ENCODE measurements around the gene GLS2.
A peak's percentile ranks its signal among the peaks of the same experiment; 100 is the strongest.
"Not testable (repeated sequence)": the region's sequence is repeated elsewhere in the genome, so short reads cannot be mapped to it uniquely, and the experiment has no call there.

GLS2 gene

DNA sequence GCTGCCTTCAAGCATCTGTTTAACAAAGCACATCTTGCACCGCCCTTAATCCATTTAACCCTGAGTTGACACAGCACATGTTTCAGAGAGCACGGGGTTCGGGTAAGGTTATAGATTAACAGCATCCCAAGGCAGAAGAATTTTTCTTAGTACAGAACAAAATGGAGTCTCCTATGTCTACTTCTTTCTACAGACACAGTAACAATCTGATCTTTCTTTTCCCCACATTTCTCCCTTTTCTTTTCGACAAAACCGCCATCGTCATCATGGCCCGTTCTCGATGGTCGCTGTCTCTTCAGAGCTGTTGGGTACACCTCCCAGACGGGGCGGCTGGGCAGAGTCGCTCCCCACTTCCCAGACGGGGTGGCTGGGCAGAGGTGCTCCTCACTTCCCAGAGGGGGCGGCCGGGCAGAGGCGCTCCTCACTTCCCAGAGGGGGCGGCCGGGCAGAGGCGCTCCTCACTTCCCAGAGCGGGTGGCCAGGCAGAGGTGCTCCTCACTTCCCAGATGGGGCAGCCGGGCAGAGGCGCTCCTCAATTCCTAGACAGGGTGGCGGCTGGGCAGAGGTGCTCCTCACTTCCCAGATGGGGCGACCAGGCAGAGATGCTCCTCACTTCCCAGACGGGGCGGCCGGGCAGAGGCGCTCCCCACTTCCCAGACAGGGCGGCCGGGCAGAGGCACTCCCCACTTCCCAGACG, 5.6 kb upstream of the GLS2 start:
- DNase-seq (ENCODE audit: low read depth in 2 of 2), result not testable (repeated sequence)

DNA sequence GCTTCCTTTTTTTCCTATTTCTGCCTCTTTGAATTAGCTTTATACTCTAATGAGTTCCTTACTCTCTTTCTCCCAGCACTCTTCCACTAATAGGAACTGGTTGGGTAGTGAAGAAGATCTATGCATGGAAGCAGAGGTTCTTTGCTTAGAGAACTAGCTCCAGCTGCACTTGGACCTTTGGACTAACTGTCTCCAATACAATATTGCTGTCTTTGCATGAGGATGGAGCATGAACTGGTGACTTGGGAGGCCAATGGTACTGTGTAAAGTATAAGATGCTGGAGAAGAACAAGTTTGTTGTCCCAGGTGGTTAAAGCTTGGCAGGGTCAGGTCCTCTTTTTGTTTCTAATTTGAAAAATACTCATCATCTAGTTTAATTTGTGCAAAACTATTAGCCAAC, 2.4 kb upstream of the GLS2 start:
- no peak for DNase-seq (ENCODE audit: low read depth in 2 of 2)

DNA sequence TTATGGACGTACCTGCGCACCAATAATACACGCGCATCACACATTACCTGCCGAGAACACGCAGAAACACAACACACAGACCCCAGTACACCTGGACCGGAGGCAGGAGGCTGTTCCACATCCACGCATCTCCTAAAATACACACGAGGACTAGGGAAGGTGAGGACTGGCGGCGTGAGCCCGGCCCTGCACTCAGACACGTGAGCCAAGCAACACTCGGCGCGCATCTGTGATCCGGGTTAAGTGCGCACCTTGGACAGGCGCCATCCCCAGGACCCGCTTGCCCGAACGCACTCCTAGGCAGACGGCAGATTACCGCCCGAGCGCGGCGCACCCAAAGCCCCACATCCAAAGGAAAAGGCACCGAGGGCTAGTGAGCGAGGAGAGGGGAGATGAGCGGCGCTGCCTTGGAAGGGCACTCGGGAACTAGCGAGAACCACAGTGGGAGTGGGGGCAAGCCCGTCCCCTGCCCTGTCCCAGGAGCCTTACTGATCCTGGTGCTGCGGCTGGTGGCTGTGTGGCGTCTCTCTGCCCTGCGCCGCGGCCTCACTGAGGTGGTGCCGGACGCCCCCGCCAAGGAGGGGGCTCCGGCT, 417 bp downstream of the GLS2 start:
- DNase-seq (ENCODE audit: low read depth in 2 of 2), result no peak

DNA sequence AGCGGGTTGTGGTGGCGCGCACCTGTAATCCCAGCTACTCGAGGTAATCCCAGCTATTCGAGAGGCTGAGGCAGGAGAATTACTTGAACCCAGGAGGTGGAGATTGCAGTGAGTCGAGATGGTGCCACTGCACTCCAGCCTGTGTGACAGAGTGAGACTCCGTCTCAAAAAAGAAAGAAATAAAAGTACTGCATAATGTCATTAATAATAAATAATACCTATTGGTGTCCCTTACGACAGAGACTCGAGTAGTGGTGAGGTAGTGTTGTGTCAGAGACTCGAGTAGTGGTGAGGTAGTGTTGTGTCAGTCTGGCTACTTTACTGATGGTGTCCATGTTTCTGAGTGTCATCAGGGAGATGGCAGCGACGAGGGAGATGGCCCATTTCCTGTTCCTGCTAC, 1.3 kb downstream of the GLS2 start:
- no peak for DNase-seq (ENCODE audit: low read depth in 2 of 2)

DNA sequence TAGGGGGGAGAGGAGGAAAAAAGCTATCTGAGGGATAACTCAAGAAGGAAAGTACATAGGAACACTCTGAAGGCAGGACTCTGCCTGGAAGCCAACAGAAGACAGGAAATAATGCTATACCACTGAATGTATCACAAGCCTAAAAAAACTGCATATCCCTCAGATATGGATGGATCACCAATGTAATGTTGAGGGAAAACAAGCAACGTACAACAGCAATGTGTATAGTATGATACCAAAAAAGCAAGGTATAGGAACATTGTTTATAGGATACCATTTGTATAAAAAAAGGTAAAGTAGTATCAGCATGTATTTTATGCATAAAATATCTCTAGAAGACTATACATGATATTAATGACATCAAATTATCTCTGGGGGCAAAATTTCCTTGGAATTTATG, 3.4 kb downstream of the GLS2 start:
- DNase-seq (ENCODE audit: low read depth in 2 of 2), result no peak

DNA sequence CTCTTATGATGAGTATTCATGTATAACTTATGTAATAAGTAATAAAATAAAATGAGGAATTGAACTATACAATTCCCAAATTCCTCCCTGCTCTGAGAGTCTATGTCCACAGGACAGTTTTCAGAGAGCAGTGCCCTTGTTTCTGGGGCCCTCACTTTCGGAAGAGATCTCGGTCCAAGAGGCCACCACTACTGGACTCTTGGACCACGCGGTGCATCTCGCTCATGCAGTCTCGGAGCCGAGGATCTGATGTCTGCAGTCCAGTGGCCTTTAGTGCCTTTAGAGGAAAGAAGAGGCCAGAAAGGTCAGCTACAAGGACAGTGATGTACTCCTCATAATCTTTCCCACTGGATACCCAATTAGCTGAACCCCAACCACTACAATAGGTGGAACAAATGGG, 8.3 kb downstream of the GLS2 start:
- DNase-seq (ENCODE audit: low read depth in 2 of 2), result no peak

DNA sequence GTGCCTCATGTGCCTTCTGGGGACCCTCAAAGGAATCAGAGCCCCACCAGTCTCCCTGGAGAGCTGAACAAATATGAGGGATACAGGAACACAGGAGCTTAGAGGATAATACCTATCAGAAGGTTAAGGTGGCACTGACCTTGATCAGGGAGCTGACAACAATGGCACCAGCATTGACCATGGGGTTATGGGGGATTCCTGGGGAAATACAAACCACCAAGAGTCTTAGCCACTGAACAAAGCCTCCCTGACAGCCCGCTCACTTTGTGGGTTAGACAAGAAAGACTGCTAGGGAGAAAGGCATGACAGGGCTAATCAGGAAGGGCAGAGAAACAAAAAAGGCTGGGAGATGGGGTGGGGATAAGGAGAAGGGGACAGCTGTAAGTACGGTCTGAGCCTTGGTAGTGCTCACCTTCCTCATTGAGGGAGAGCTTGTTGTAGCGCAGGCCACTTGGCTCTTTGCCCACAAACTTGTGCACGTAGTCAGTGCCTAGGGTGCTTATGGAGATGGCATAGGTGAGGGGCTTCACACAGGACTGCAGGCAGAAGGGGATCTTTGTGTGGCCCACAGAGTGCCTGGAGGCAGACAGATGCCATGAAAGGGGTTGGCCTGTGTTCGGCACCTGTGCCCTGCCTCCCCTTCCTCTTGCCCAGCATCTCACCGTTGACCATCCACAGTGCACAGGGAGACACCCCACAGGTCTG, 10.3 kb downstream of the GLS2 start:
- no peak for DNase-seq (ENCODE audit: low read depth in 2 of 2)

DNA sequence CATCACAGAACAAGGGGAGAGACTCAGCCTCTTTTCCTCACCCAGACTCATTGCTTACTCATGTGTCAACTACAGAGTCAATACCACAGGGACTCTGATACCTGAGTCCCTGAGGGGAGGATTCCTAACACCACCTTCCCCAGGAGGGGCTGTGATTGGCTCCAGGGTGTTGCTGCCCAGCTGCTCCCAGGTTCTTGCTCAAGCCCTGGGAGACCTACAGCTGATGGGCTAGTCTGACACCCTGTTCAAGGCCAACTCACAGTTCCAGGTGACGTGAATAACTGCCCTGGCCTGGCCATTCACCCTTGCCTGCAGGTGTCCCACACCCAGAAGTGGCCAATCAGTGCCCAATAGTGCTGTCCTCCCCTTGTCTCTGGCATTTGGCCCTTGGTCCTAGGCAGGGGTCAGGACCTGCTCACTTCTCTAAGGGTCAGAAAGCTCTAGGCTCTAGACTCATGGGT, 11.0 kb downstream of the GLS2 start:
- DNase-seq (ENCODE audit: low read depth in 2 of 2), result no peak

DNA sequence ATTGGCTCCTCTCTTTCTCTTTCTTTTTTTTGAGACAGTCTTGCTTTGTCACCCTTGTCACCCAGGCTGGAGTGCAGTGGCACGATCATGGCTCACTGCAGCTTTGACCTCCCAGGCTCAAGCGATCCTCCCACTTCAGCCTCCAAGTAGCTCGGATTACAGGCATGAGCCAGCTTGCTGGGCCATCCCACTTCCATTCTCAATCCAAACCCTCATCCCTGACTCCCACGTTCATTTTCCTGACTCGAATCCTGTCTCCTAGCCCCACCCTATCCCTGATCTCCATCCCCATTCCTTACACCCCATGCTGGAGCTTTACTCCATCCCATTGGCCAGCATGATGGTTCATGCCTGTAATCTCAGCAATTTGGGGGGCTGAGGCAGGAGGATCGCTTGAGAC, 11.8 kb downstream of the GLS2 start:
- no peak for DNase-seq (ENCODE audit: low read depth in 2 of 2)

DNA sequence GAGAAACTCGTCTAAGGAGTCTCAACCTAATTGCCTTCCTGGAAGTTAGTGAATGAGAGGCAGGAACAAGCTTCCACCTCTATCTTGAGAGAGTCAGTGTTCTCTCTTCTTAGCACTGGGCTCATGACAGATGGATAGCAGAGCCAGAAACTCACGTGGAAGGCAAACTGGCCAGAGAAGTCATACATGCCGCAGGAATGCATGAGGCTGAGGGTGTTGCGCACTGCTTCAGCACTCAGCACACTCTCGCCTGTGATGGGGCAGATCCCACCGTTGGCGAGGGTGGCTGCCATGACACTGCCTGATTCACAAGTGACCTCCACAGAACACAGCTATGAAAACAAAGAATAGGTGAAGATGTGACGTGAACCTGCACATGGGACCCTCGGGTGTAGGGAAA, 13.6 kb downstream of the GLS2 start:
- DNase-seq (ENCODE audit: low read depth in 2 of 2), result no peak

DNA sequence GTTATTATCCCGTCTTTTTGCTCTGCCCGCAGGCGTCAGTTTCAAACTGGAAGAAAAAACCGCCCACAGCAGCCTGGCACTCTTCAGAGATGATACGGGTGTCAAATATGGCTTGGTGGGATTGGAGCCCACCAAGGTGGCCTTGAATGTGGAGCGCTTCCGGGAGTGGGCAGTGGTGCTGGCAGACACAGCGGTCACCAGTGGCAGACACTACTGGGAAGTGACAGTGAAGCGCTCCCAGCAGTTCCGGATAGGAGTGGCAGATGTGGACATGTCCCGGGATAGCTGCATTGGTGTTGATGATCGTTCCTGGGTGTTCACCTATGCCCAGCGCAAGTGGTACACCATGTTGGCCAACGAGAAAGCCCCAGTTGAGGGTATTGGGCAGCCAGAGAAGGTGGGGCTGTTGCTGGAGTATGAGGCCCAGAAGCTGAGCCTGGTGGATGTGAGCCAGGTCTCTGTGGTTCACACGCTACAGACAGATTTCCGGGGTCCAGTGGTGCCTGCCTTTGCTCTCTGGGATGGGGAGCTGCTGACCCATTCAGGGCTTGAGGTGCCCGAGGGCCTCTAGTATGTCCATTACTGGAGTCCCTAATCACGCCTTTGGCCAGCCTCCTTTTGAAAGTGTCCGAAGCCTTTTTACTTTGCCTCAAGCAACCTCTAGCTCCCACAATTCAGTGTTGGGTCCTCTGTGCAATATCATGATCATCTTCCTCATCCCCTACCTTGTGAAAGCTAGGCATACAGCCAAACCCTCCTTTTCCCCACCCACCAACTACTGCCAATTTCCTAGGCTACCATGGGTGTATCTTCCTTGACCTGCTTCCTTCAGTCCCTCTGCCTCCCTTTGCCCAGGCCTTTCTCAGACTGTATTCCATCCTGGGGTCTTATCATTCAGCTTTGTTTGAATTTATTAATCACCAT, 18.7 kb downstream of the GLS2 start:
- DNase-seq (ENCODE audit: low read depth in 2 of 2), result no peak

DNA sequence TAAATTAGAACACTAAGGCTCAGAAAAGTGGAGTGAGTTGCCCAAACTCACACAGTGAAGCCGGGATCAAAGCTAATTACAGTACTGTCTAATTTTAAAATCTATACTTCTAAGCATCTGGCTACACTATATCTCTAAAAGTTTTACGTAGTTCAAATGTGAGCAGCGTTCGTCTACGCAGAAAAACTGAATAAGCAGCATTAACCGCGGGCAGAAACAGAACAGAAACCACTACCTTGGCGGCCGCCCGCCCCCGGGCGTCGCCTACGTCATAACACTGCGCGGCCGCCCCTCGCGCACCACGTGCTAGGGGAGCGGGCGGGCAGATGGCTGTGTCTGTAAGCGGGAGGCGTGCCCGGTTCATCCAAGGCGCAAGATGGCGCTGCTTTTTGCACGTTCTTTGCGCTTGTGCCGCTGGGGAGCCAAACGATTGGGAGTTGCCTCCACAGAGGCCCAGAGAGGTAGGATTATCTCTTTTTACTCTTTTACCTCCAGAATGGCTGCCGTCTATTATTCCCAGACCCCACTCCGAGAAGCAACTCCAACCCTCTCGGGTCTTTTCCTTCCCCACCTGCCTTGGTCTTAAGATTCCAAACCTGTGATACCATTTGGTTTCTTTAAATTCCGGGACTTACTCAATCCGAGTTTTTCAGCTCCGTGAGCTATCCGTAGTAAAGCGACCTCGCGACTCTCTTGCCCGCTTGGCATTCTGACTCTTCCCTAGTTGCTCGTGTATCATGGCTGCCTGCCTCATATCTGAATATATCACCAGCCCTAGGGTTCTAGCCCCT, 19.6 kb downstream of the GLS2 start, which contains the start of gene SPRYD4:
Gene SPRYD4, plus strand, starts transcription at position 363 of the 791 bp plus-strand sequence. Its CDS starts 14 bp downstream, at position 377.
- peak; percentile 79 to 88 for DNase-seq (ENCODE audit: low read depth in 2 of 2)

DNA sequence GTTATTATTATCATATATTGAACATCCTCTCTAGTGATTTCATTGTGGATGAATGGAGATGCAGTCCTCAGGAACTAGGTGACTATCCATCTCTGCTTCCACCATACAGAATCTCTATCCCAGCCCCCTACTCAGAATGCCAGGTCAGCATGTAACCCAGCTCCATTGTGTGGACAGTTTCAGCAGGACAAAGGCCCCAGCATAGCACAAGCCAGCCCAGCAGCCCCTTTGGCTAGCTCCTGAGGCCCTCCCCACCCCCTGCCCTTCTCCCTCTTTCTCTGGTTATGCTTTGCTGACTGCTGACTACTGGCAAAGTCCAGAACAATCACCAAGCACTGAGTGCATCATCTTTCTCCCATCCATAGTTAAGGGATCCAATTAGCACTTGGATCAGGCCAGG, 25.4 kb downstream of the GLS2 start:
- DNase-seq (ENCODE audit: low read depth in 2 of 2), result no peak

DNA sequence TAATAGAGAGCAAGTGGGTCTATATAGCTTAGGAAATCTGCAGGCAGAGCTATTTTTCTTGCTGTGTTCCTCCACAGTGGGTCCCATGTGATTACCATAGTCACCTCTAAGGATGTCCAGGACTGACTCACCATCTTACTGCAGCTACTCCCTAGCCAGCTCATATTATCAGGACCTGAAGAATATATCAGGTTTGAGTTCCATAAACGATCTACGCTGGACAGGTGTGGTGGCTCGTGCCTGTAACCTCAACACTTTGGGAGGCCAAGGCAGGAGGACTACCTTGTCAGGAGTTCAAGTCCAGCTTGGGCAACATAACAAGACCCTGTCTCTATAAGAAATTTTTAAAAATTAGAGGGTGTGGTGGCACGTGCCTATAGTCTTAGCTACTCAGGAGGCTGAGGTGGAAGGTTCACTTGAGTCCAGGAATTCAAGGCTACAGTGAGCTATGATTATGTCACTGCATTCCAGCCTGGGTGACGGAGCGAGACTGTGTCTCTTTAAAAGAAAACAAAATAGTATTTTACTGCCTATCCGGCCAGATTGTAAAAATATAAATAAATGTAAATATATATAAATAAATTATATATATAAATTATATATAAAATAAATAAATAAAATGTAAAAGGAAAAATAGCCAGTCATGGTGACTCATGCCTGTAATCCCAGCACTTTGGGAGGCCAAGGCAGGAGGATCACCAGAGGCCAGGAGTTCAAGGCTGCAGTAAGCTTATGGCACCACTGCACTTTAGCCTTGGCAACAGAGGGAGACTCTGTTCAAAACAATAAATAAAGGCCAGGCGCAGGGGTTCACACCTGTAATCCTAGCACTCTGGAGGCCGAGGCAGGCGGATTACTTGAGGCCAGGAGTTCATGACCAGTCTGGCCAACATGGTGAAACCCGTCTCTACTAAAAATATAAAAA, 26.5 kb downstream of the GLS2 start:
- DNase-seq (ENCODE audit: low read depth in 2 of 2), result no peak

DNA sequence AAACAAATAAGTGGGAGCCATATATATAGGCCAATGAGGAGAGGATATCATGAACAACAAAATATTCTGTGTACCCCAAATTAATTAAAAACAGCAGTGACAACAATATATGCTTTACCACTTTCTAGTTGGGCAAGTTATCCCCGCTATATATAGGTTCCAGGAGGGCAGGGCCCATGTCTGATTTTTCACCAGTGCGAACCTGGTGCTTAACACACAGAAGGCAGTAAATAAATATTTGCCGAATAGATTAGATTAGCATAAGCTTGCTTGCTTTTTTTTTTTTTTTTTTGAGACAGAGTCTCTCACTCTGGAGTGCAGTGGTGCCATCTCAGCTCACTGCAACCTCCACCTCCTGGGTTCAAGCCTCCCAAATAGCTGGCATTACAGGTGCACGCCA, 30.1 kb downstream of the GLS2 start:
- no peak for DNase-seq (ENCODE audit: low read depth in 2 of 2)

DNA sequence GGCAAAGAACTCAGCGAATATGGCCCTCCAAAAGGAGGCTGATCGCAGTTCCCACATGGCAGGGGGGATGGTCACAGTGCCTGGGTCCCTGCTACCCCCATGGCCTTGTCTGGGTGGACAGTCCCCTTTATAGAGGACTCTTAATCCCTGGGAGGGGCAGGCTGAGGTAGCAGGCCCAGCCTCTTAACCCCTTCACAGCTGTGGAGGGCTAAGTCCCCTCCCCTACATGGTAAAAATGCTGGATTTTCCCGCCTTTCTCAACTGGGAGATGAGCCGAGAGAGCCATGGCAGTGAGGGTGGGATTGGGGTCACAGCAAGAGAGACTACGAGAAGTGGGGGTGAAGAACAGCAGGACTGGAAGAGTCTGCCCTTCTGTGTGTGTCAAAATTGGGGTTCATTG, 33.4 kb downstream of the GLS2 start, which contains the start of gene MIP:
Gene MIP, minus strand, starts transcription at position 101 of the 400 bp plus-strand sequence. Its CDS starts 44 bp downstream, at position 57.
- DNase-seq (ENCODE audit: low read depth in 2 of 2), result no peak

DNA sequence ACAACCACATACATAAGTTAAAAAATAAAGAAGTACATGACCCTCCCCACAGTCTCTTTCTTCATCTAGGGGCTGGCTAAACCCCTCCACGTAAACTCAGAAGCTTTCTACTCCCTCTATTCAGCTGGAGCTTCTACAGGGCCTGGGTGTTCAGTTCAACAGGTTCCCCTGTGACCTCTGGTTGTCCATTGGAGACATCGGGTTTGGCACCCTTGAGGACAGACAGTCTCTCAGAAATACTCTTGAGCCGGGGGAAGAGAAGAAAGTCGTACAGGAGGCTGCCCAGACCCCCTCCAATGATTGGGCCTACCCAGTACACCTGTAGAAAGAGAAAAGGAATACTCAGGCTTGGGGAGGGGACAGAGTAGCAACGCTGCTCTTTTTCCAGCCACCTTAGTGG, 36.8 kb downstream of the GLS2 start:
- DNase-seq (ENCODE audit: low read depth in 2 of 2), result no peak

DNA sequence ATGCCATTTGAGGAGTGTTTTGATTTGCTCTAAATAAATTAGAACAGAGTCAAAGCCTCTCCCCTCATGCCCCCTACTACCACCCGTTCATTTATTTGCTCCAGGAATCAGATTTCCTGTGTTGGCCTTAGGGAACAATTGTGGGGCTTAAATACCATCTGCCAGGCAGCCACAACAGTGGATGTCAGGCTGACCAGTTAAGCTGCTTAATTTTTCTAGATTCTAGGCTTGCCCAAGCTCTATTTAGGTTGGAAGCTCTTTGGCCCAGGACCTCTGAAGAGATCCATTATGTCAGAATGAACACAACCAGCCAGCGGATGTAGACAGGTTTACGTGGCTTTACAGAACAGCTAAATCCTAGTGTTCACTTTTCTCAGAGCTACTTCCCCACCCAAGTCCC, 37.7 kb downstream of the GLS2 start:
- DNase-seq (ENCODE audit: low read depth in 2 of 2), result no peak

DNA sequence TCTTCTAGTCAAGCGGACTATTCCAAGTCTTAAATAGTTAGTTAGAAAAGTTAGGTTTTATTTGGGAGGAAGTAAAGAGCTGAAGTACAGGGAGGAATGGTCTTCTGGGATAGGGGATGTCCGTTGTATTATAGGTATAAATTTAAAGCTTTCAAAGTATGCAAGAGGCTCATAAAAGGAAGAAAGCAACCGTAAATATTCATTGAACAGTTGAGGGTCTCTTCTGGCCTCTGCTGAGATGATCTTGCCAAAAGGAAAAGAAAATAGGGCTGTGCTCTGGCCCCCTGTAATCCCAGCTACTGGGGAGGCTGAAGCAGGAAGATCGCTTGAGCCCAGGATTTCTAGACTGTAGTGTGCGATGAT, 38.4 kb downstream of the GLS2 start:
- DNase-seq (ENCODE audit: low read depth in 2 of 2), result no peak
